Measurements from ENCODE around the gene OMA1.

- TF ChIP-seq CTCF (IDR thresholded peaks at IDR 0.05; ENCODE audit: low read depth, low read length, poor library complexity, severe bottlenecking) = no peak
- TF ChIP-seq EZH2phosphoT487 (IDR thresholded peaks at IDR 0.05; ENCODE audit: borderline replicate concordance, low read length) = no peak
Observed at GRCh38 chr1:58524353-58524945, 22.1 kb downstream of the OMA1 start.
